ENCODE data around the gene KDELR1.

GRCh38 chr19:48436586-48436985, 45.2 kb upstream of the KDELR1 start:
- TF ChIP-seq FOXJ2 (tag; IDR thresholded peaks at IDR 0.05) = no peak
- TF ChIP-seq KLF16 (IDR thresholded peaks at IDR 0.05) = no peak
- TF ChIP-seq E2F6 (IDR thresholded peaks at IDR 0.05; ENCODE audit: borderline replicate concordance in 1 of 2, extremely low read depth in 1 of 2, insufficient read depth in 1 of 2, insufficient read length in 1 of 2, low read depth in 1 of 2, low read length in 1 of 2, poor library complexity in 1 of 2, severe bottlenecking in 1 of 2) = no peak
- no peak for TF ChIP-seq YBX1 (IDR thresholded peaks at IDR 0.05)
- no peak for TF ChIP-seq CTCF (IDR thresholded peaks at IDR 0.05 in 2 of 3, conservative IDR thresholded peaks at IDR 0.05 in 1 of 3; ENCODE audit: insufficient read depth in 2 of 3, low read depth in 1 of 3, low read length in 3 of 3)
- TF ChIP-seq ZZZ3 (IDR thresholded peaks at IDR 0.05) = no peak
- TF ChIP-seq ELF1 (tag; IDR thresholded peaks at IDR 0.05) = no peak

Measured in K562 (cell line).